K562 (cell line): ENCODE data around the gene DLX2. TPM values are rescaled to one million over a fixed set of nuclear protein-coding genes. Genes with fewer than 3 reads are reported as not detected.

ENCODE experiments used
- DACH1 ChIP-seq: fragments of 450-650 bp; IDR thresholded peaks from 2 replicates; pipeline ENCODE4 v1.6.1; 2018; ENCODE audit not compliant: partially characterized antibody
- EHMT2 ChIP-seq: fragments of 450-650 bp; IDR thresholded peaks from 2 replicates; pipeline ENCODE4 v1.6.1; 2018; ENCODE audit warnings: antibody characterized with exemption
- ELF2 ChIP-seq: fragments of 250-450 bp; sonication (Bioruptor Pico); IDR thresholded peaks from 2 replicates; pipeline ENCODE4 v1.5.0; 2021; ENCODE audit warnings: mild to moderate bottlenecking
- ELF4 ChIP-seq: fragments of 450-650 bp; formaldehyde crosslinking; IDR thresholded peaks from 2 replicates; pipeline ENCODE4 v1.4.0; 2022; ENCODE audit warnings: missing genetic modification characterization
- POLR2AphosphoS2 ChIP-seq: IDR thresholded peaks from 2 replicates; pipeline ENCODE4 v1.6.1; 2012; ENCODE audit warnings: low read length, improper control_type of control experiment
- SNIP1 ChIP-seq: fragments of 450-650 bp; IDR thresholded peaks from 2 replicates; pipeline ENCODE4 v1.7.1; 2017; ENCODE audit warnings: low read depth, mild to moderate bottlenecking
- ZNF143 ChIP-seq: sonication (generic); formaldehyde crosslinking; IDR thresholded peaks from 2 replicates; pipeline ENCODE4 v1.9.0; 2022; ENCODE audit warnings: mild to moderate bottlenecking, missing genetic modification reagents
- ZNF436 ChIP-seq: fragments of 250-450, 450-650 bp; sonication (Bioruptor Pico); formaldehyde crosslinking; IDR thresholded peaks from 2 replicates; pipeline ENCODE4 v1.7.0; 2020; ENCODE audit warnings: mild to moderate bottlenecking
- ZNF445 ChIP-seq: fragments of 250-450 bp; sonication (Bioruptor Pico); IDR thresholded peaks from 2 replicates; pipeline ENCODE4 v1.4.0; 2020; ENCODE audit warnings: low read depth, mild to moderate bottlenecking, moderate library complexity
- ZNF644 ChIP-seq: fragments of 200-800 bp; sonication (Bioruptor generic); IDR thresholded peaks from 2 replicates; pipeline ENCODE4 v1.6.1; 2016; ENCODE audit warnings: low read depth, missing genetic modification characterization, missing compliant biosample characterization
- ZNF780A ChIP-seq: fragments of 250-450 bp; sonication (Bioruptor Pico); IDR thresholded peaks from 2 replicates; pipeline ENCODE4 v1.5.0; 2021; ENCODE audit warnings: mild to moderate bottlenecking
- ZNF79 ChIP-seq: fragments of 250-450 bp; sonication (Bioruptor Pico); IDR thresholded peaks from 2 replicates; pipeline ENCODE4 v1.4.0; 2020; ENCODE audit warnings: low read depth, mild to moderate bottlenecking, moderate library complexity
- polyA plus RNA-seq, 8 experiments: library from polyadenylated mRNA; depleted of rRNA in 4 of 8; stranded (reverse) in 5 of 8; unstranded in 3 of 8; fragments of >200 nt; fragmentation: Nextera tagmentation in 2 of 8; fragmentation: Illumina TruSeq in 1 of 8; extraction: Ambion mirVana in 2 of 8; extraction: Trizol in 1 of 8; gene quantifications; 2 replicates each; pipeline versions ENCODE4 v1.2.1 to v1.2.3, GENCODE V29; 2011 to 2014; ENCODE audit warnings: inconsistent platforms in 1 of 8, missing spikeins in 1 of 8
- total RNA-seq, 7 experiments: library from RNA; depleted of rRNA in 6 of 7; stranded (reverse); fragments of >200 nt in 6 of 7; fragmentation: Illumina TruSeq in 2 of 7; extraction: Trizol in 2 of 7; gene quantifications; 2 replicates each; pipeline versions ENCODE4 v1.2.1 to v1.2.3, GENCODE V29; 2011 to 2021; ENCODE audit warnings: low replicate concordance in 1 of 7
- TF ChIP-seq, protein P1 (sequence below): fragments of 250-450 bp; sonication (Bioruptor Pico); IDR thresholded peaks from 2 replicates; pipeline ENCODE4 v1.5.0; 2021; ENCODE audit warnings: mild to moderate bottlenecking, borderline replicate concordance
- TF ChIP-seq, protein P2 (sequence below): sonication (generic); formaldehyde crosslinking; IDR thresholded peaks from 2 replicates; pipeline ENCODE4 v1.5.0; 2020; ENCODE audit warnings: missing genetic modification reagents
- TF ChIP-seq, protein P3 (sequence below): fragments of 450-650 bp; formaldehyde crosslinking; IDR thresholded peaks from 2 replicates; pipeline ENCODE4 v1.4.0; 2020; ENCODE audit warnings: mild to moderate bottlenecking, moderate library complexity
- TF ChIP-seq, protein P4 (sequence below): fragments of 450-650 bp; IDR thresholded peaks from 2 replicates; pipeline ENCODE4 v1.6.1; 2016; ENCODE audit warnings: low read depth, mild to moderate bottlenecking, moderate library complexity
- TF ChIP-seq, protein P5 (sequence below): sonication (generic); IDR thresholded peaks from 2 replicates; pipeline ENCODE4 v1.6.1; 2016
- TF ChIP-seq, protein P6 (sequence below): fragments of 250-450 bp; sonication (Bioruptor Pico); IDR thresholded peaks from 2 replicates; pipeline ENCODE4 v1.8.0; 2022; ENCODE audit warnings: moderate library complexity, mild to moderate bottlenecking, inconsistent platforms

DLX2 gene
- total and polyA plus RNA-seq, 9 of the 15 experiments (the other 6 are each of a cell fraction or from before 2014, with no cell fraction given): 0.14 to 4.3 (median 0.86) TPM

DNA sequence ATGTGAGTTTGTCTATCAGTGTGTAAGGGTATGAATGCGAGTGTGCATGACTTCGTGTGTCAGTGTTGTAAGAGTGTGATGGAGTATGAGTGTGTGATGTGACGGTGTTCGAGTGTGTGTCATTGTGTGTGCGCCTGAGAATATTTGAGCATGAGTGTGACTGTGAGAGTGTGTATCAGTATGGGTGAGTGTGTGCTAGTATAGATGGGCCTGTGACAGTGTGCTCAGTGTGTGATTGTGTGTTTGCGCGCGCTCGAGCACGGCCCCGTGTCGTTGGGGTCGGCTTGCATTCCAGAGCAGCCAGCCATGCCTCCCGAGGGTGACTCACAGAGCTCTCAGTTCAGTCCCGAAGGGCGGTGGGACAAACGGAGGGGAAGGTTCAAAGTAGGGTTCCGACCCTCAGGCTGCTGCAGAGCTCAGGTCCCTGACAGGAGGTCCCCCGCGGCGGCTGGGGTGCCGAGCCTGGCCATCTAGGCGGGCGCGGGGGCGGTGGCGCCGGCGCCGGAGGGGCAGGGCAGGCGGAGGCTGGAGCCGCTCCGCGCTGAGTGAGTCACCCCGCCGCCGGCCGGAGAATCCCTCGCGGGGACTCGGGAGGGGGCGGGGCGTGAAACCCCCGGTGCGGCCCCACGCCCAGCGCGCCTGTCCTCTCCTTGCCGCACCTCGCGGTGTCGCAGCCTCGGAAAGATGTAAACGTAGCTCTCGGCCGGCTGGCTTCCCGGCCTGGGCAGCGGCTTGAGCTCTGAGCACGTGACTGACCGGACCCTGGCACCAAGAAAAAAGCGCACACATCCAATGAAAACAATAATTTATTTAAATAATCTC is 3.8 kb downstream of the DLX2 start (continued):
- TF ChIP-seq ZNF79: no peak
- peak; percentile 72 for TF ChIP-seq EHMT2
- TF ChIP-seq ZNF445 (CRISPR knock-in tag): no peak
- no peak for TF ChIP-seq ZNF780A
- TF ChIP-seq POLR2AphosphoS2: no peak
- TF ChIP-seq, protein P1, sequence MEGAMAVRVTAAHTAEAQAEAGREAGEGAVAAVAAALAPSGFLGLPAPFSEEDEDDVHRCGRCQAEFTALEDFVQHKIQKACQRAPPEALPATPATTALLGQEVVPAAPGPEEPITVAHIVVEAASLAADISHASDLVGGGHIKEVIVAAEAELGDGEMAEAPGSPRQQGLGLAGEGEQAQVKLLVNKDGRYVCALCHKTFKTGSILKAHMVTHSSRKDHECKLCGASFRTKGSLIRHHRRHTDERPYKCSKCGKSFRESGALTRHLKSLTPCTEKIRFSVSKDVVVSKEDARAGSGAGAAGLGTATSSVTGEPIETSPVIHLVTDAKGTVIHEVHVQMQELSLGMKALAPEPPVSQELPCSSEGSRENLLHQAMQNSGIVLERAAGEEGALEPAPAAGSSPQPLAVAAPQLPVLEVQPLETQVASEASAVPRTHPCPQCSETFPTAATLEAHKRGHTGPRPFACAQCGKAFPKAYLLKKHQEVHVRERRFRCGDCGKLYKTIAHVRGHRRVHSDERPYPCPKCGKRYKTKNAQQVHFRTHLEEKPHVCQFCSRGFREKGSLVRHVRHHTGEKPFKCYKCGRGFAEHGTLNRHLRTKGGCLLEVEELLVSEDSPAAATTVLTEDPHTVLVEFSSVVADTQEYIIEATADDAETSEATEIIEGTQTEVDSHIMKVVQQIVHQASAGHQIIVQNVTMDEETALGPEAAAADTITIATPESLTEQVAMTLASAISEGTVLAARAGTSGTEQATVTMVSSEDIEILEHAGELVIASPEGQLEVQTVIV (CRISPR knock-in tag): no peak; the same call in 1 of the 2 replicates
- TF ChIP-seq, protein P2, sequence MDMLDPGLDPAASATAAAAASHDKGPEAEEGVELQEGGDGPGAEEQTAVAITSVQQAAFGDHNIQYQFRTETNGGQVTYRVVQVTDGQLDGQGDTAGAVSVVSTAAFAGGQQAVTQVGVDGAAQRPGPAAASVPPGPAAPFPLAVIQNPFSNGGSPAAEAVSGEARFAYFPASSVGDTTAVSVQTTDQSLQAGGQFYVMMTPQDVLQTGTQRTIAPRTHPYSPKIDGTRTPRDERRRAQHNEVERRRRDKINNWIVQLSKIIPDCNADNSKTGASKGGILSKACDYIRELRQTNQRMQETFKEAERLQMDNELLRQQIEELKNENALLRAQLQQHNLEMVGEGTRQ (CRISPR knock-in tag): peak; percentile 90
- TF ChIP-seq SNIP1: no peak
- TF ChIP-seq ZNF143 (CRISPR knock-in tag): no peak
- TF ChIP-seq, protein P3, sequence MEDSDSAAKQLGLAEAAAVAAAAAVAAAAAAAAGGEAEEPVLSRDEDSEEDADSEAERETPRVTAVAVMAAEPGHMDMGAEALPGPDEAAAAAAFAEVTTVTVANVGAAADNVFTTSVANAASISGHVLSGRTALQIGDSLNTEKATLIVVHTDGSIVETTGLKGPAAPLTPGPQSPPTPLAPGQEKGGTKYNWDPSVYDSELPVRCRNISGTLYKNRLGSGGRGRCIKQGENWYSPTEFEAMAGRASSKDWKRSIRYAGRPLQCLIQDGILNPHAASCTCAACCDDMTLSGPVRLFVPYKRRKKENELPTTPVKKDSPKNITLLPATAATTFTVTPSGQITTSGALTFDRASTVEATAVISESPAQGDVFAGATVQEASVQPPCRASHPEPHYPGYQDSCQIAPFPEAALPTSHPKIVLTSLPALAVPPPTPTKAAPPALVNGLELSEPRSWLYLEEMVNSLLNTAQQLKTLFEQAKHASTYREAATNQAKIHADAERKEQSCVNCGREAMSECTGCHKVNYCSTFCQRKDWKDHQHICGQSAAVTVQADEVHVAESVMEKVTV (CRISPR knock-in tag): 0 out of 2 replicates have a peak, but pooled peaks have one; percentile 50
- no peak for TF ChIP-seq ZNF436 (CRISPR knock-in tag)
- TF ChIP-seq, protein P4, sequence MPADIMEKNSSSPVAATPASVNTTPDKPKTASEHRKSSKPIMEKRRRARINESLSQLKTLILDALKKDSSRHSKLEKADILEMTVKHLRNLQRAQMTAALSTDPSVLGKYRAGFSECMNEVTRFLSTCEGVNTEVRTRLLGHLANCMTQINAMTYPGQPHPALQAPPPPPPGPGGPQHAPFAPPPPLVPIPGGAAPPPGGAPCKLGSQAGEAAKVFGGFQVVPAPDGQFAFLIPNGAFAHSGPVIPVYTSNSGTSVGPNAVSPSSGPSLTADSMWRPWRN: no peak
- TF ChIP-seq, protein P5, sequence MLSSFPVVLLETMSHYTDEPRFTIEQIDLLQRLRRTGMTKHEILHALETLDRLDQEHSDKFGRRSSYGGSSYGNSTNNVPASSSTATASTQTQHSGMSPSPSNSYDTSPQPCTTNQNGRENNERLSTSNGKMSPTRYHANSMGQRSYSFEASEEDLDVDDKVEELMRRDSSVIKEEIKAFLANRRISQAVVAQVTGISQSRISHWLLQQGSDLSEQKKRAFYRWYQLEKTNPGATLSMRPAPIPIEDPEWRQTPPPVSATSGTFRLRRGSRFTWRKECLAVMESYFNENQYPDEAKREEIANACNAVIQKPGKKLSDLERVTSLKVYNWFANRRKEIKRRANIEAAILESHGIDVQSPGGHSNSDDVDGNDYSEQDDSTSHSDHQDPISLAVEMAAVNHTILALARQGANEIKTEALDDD: no peak; the same call in 1 of the 2 replicates
- TF ChIP-seq, protein P6, sequence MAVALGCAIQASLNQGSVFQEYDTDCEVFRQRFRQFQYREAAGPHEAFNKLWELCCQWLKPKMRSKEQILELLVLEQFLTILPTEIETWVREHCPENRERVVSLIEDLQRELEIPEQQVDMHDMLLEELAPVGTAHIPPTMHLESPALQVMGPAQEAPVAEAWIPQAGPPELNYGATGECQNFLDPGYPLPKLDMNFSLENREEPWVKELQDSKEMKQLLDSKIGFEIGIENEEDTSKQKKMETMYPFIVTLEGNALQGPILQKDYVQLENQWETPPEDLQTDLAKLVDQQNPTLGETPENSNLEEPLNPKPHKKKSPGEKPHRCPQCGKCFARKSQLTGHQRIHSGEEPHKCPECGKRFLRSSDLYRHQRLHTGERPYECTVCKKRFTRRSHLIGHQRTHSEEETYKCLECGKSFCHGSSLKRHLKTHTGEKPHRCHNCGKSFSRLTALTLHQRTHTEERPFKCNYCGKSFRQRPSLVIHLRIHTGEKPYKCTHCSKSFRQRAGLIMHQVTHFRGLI (CRISPR knock-in tag): no peak
- no peak for TF ChIP-seq DACH1
- peak; percentile 89 for TF ChIP-seq ELF4
- TF ChIP-seq ELF2 (CRISPR knock-in tag): no peak
- TF ChIP-seq ZNF644 (tag): peak; percentile 52; the same call in 1 of the 2 replicates
